ENCODE measurements around the gene FAM83B.
"Not testable (repeated sequence)": the region's sequence is repeated elsewhere in the genome, so short reads cannot be mapped to it uniquely, and the experiment has no call there.

Gene FAM83B

GRCh38 chr6:54971825-54972224 lies 125.3 kb downstream of the FAM83B start:
- DNase-seq (ENCODE audit: low read depth in 3 of 3) = no peak

GRCh38 chr6:54979161-54979560 lies 132.6 kb downstream of the FAM83B start:
- DNase-seq (ENCODE audit: low read depth in 3 of 3) = not testable (repeated sequence)

DNA sequence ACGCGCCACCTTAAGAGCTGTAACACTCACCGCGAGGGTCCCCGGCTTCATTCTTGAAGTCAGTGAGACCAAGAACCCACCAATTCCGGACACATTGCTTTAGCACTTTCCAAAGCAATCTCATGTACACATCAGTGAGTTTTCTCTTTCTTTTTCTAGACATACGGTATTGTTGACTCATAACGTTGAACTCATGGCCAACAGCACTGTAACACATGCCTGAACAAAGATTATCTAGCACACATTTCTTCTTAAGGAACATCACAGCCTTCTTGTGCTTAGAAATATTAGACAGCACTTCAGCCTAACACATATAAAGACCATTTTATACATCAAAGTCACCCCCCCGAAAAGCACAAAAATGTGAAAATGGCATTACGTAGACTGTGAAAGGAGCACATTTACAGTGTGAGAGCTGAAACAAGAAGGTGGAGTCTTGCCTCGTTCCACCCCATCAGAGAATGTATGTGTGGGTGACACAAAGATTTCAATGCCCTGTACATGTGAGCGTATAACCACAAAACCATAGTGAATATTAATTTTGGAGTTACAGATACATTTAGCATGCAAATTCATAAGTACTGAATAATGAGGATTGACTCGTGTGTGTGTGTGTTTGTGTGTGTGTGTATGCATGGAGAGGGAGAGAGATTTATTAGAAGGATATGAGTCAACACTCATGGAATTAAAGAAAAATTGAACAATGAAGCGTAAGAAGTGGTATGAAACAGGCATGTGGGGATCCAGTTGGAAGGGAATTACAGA lies 134.1 kb downstream of the FAM83B start:
- no peak for DNase-seq (ENCODE audit: low read depth in 3 of 3)

DNA sequence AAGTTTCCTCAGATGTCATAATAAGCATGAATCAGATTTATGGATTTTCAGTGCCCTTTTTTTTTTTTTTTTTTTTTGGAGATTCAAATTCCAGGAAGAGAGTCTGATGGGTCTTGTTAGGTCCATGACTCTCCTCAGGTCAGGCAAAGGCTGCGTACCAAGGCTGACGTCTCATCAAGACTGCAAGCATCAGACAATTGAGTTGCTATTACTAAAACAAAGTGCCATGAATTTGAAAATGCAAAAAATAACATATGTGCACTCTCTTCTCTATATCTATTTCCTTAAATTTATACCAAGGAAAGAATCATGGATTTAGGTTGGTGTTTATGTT lies 134.7 kb downstream of the FAM83B start:
- DNase-seq (ENCODE audit: low read depth in 3 of 3) = no peak

DNA sequence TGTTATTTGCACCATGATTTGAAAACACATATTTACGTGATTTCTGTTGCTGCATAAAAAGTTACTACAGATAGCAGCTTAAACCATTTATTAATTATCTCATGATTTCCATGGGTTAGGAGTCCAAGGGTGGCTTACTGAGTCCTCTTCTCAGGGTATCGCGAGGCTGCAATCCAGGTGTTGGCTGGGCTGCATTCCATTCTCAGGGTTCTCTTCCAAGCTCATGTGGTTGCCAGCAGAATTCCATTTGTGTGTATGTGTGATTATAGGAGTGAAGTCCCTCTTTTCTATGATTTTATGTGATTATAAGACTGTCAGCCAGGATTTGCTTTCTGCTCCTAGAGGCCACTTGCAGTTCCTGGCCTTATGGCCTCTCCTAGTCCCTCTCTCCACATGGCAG lies 135.1 kb downstream of the FAM83B start:
- no peak for DNase-seq (ENCODE audit: low read depth in 3 of 3)

- no peak for DNase-seq (ENCODE audit: low read depth in 3 of 3)
These were observed 141.2 kb downstream of the FAM83B start for GRCh38 chr6:54987633-54988290.

DNA sequence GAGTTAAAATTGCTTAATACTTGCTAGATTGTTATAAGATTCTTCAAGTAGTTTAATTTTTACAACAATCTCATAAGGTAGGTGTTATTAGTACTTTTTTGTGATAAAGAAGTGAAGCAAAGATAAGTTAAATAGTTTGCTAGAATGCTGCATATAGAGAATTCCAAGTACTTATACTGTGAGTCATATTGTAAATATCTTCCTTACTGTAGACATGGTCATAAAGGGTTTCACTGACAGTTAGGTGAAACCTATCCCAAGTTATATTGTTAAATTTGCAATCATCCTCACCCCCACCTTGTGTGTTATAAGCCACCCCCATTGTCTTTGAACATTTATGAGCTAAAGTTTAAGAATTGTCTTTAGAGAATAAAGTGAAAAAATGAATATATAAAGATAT lies 142.0 kb downstream of the FAM83B start:
- no peak for DNase-seq (ENCODE audit: low read depth in 3 of 3)

GRCh38 chr6:54990001-54990400 lies 143.4 kb downstream of the FAM83B start:
- no peak for DNase-seq (ENCODE audit: low read depth in 3 of 3)

Measured in stimulated activated CD4-positive, alpha-beta T cell treated with anti-CD3 and anti-CD28 coated beads, TNF-alpha, amount 100 ng/mL, for 4 hours (primary cell).